GM12865 (cell line): Measurements from ENCODE around the gene FAM174B.
A peak's percentile ranks its signal among the peaks of the same experiment; 100 is the strongest.

ENCODE experiments used
- DNase-seq: peaks from one replicate; pipeline ENCODE4 v3.0.0; 2010; ENCODE audit warnings: low read depth
- H3K4me3 ChIP-seq: 2 replicates; pipeline ENCODE4 v1.5.1; 2011; ENCODE audit warnings: mild to moderate bottlenecking, low read depth, low read length, control low read depth
- CTCF ChIP-seq: IDR thresholded peaks from 2 replicates; pipeline ENCODE4 v1.5.1; 2011; ENCODE audit warnings: low read length, control low read depth, low read depth, inconsistent platforms; ENCODE audit not compliant: insufficient read depth; ENCODE audit errors: missing control alignments

The FAM174B gene

GRCh38 chr15:92661069-92661468 lies 5.5 kb upstream of the FAM174B start:
- no peak for TF ChIP-seq CTCF
- no peak overlapping the region for H3K4me3 ChIP-seq
- DNase-seq: no peak

GRCh38 chr15:92657486-92657885 lies 1.9 kb upstream of the FAM174B start:
- DNase-seq: no peak
- H3K4me3 ChIP-seq: no peak overlapping the region
- no peak for TF ChIP-seq CTCF

GRCh38 chr15:92656089-92656488 lies 514 bp upstream of the FAM174B start:
- DNase-seq: no peak
- H3K4me3 ChIP-seq: peak overlapping the region; percentile 65
- no peak for TF ChIP-seq CTCF

GRCh38 chr15:92654662-92655061 lies 913 bp downstream of the FAM174B start:
- DNase-seq: no peak
- no peak for TF ChIP-seq CTCF
- peak overlapping the region; percentile 65 for H3K4me3 ChIP-seq

GRCh38 chr15:92653836-92654539 lies 1.6 kb downstream of the FAM174B start:
- peak overlapping the region; percentile 65 for H3K4me3 ChIP-seq
- TF ChIP-seq CTCF: no peak
- peak; percentile 44 for DNase-seq

DNA sequence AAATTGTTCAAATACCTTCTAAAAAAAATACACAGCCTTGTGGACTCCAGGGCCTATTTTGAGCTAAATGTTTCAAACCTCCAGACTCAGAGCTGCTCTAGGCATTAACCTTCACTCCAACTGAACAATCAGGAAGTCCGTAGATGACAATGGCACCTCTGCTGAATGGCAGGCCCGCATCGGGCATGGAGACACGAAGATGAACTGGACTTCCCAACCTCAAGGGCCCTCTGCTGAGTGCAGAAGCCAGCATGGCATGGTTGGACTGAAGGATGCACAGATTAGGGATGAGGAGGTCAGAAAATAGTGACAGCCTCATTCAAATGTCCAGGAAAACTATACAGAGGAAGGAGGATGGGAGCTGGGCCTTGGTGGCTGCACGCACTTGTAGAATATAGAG lies 2.2 kb downstream of the FAM174B start:
- no peak for DNase-seq
- TF ChIP-seq CTCF: no peak
- peak overlapping the region; percentile 65 for H3K4me3 ChIP-seq

DNA sequence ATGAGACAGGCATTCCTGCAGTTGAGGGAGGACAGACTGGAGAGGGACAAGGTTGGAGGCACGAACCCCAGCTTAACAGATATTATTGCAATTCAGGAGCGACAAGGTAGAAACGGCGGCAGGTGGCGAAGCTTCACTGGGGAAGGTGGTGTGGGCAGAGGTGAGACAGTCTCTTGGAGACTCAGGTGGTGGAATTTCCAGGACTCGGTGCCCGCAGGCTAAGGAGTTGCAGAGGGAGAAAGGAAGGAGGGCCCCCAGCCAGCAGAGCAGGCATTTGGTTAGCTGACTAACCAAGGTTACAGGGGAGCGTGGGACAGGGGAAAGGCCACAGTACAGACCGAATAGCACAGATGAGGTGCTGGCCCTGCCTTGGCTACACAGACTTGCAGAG lies 3.0 kb downstream of the FAM174B start:
- peak overlapping the region; percentile 65 for H3K4me3 ChIP-seq
- no peak for DNase-seq
- no peak for TF ChIP-seq CTCF
